HEK293 (cell line): ENCODE results near the gene CIDEA.
A peak's percentile ranks its signal among the peaks of the same experiment; 100 is the strongest.

Experiments used
- CTCF ChIA-PET: fragments of 350-600 bp; formaldehyde crosslinking; extraction: SDS; loops from one replicate; lab custom pipeline; 2021; ENCODE audit warnings: antibody characterized with exemption; lab: Yijun Ruan, JAX
- POLR2A ChIA-PET: fragments of 300-600 bp; formaldehyde crosslinking; extraction: SDS; loops from one replicate; lab custom pipeline; 2020; ENCODE audit warnings: antibody characterized with exemption, inconsistent platforms; lab: Yijun Ruan, JAX
- H3K27ac ChIP-seq: fragments of 200-500 bp; sonication (Bioruptor generic); 2 replicates; pipeline ENCODE4 v1.5.1; 2014; ENCODE audit warnings: low read depth, low read length, control low read depth, inconsistent platforms; ENCODE audit errors: extremely low read depth
- H3K36me3 ChIP-seq, 2 experiments: fragments of 200-500 bp in 1 of 2; sonication (Bioruptor generic) in 1 of 2; 1 replicate in 1 of 2; 2 replicates in 1 of 2; pipeline ENCODE4 v1.5.1; 2014 to 2017; ENCODE audit warnings: inconsistent platforms in 2 of 2, low read length in 2 of 2; ENCODE audit not compliant: control insufficient read depth in 2 of 2, insufficient read depth in 1 of 2
- H3K4me1 ChIP-seq: fragments of 200-500 bp; sonication (Bioruptor generic); 2 replicates; pipeline ENCODE4 v1.5.1; 2014; ENCODE audit warnings: mild to moderate bottlenecking, low read length, inconsistent platforms; ENCODE audit not compliant: control insufficient read depth, insufficient read depth
- H3K4me3 ChIP-seq: 2 replicates; pipeline ENCODE4 v1.5.1; 2011; ENCODE audit warnings: low read depth, mild to moderate bottlenecking, control low read depth, low read length, moderate library complexity
- H3K9me3 ChIP-seq: fragments of 200-500 bp; sonication (Bioruptor generic); 2 replicates; pipeline ENCODE4 v1.5.1; 2014; ENCODE audit warnings: low read depth, low read length, inconsistent platforms; ENCODE audit not compliant: control insufficient read depth, insufficient read depth
- KLF10 ChIP-seq: fragments of 450-650 bp; IDR thresholded peaks from 2 replicates; pipeline ENCODE4 v1.5.1; 2018; ENCODE audit warnings: missing biosample characterization, mild to moderate bottlenecking, missing genetic modification characterization
- PRDM10 ChIP-seq: fragments of 450-650 bp; formaldehyde crosslinking; IDR thresholded peaks from 2 replicates; pipeline ENCODE4 v1.5.1; 2016; ENCODE audit warnings: missing biosample characterization, missing genetic modification characterization
- PRDM4 ChIP-seq: fragments of 450-650 bp; formaldehyde crosslinking; IDR thresholded peaks from 2 replicates; pipeline ENCODE4 v1.5.1; 2017; ENCODE audit warnings: missing biosample characterization, missing genetic modification characterization
- WT1 ChIP-seq: fragments of 450-650 bp; formaldehyde crosslinking; IDR thresholded peaks from 2 replicates; pipeline ENCODE4 v1.5.1; 2016; ENCODE audit warnings: missing biosample characterization, missing genetic modification characterization
- ZBTB11 ChIP-seq: fragments of 450-650 bp; formaldehyde crosslinking; conservative IDR thresholded peaks from 2 replicates; pipeline ENCODE4 v1.5.1; 2016; ENCODE audit warnings: low read depth, missing biosample characterization, missing genetic modification characterization
- ZBTB17 ChIP-seq: fragments of 450-650 bp; formaldehyde crosslinking; IDR thresholded peaks from 2 replicates; pipeline ENCODE4 v1.5.1; 2016; ENCODE audit warnings: missing biosample characterization, missing genetic modification characterization
- ZNF146 ChIP-seq: fragments of 450-650 bp; formaldehyde crosslinking; IDR thresholded peaks from 2 replicates; pipeline ENCODE4 v1.5.1; 2016; ENCODE audit warnings: missing biosample characterization, missing genetic modification characterization
- ZNF16 ChIP-seq: fragments of 450-650 bp; formaldehyde crosslinking; IDR thresholded peaks from 2 replicates; pipeline ENCODE4 v1.5.1; 2016; ENCODE audit warnings: low read depth, missing biosample characterization, missing genetic modification characterization
- ZNF302 ChIP-seq: fragments of 450-650 bp; formaldehyde crosslinking; IDR thresholded peaks from 2 replicates; pipeline ENCODE4 v1.5.1; 2016; ENCODE audit warnings: missing biosample characterization, missing genetic modification characterization, low read depth
- ZNF404 ChIP-seq: fragments of 450-650 bp; formaldehyde crosslinking; IDR thresholded peaks from 2 replicates; pipeline ENCODE4 v1.5.1; 2017; ENCODE audit warnings: missing biosample characterization, missing genetic modification characterization
- ZNF426 ChIP-seq: fragments of 450-650 bp; formaldehyde crosslinking; IDR thresholded peaks from 2 replicates; pipeline ENCODE4 v1.5.1; 2017; ENCODE audit warnings: missing biosample characterization, missing genetic modification characterization, mild to moderate bottlenecking, inconsistent platforms, moderate library complexity
- ZNF513 ChIP-seq: fragments of 450-650 bp; IDR thresholded peaks from 2 replicates; pipeline ENCODE4 v1.5.1; 2018; ENCODE audit warnings: missing biosample characterization, missing genetic modification characterization
- ZNF580 ChIP-seq: fragments of 450-650 bp; formaldehyde crosslinking; IDR thresholded peaks from 2 replicates; pipeline ENCODE4 v1.5.1; 2016; ENCODE audit warnings: missing biosample characterization, missing genetic modification characterization
- ZNF610 ChIP-seq: fragments of 450-650 bp; formaldehyde crosslinking; IDR thresholded peaks from 2 replicates; pipeline ENCODE4 v1.5.1; 2016; ENCODE audit warnings: missing biosample characterization, missing genetic modification characterization, borderline replicate concordance
- ZNF629 ChIP-seq: fragments of 450-650 bp; formaldehyde crosslinking; IDR thresholded peaks from 2 replicates; pipeline ENCODE4 v1.5.1; 2017; ENCODE audit warnings: missing biosample characterization, missing genetic modification characterization
- ZNF660 ChIP-seq: fragments of 450-650 bp; IDR thresholded peaks from 2 replicates; pipeline ENCODE4 v1.5.1; 2018; ENCODE audit warnings: missing biosample characterization, mild to moderate bottlenecking, missing genetic modification characterization
- ZNF677 ChIP-seq: fragments of 450-650 bp; IDR thresholded peaks from 2 replicates; pipeline ENCODE4 v1.5.0; 2018; ENCODE audit warnings: missing biosample characterization, mild to moderate bottlenecking, missing genetic modification characterization, moderate library complexity
- ZNF701 ChIP-seq: fragments of 450-650 bp; formaldehyde crosslinking; IDR thresholded peaks from 2 replicates; pipeline ENCODE4 v1.5.1; 2016; ENCODE audit warnings: missing biosample characterization, missing genetic modification characterization
- ZNF768 ChIP-seq: fragments of 450-650 bp; formaldehyde crosslinking; IDR thresholded peaks from 2 replicates; pipeline ENCODE4 v1.5.1; 2018; ENCODE audit warnings: missing biosample characterization, mild to moderate bottlenecking, missing genetic modification characterization
- ZSCAN16 ChIP-seq: fragments of 450-650 bp; formaldehyde crosslinking; IDR thresholded peaks from 2 replicates; pipeline ENCODE4 v1.5.1; 2016; ENCODE audit warnings: missing biosample characterization, missing genetic modification characterization

CIDEA gene

GRCh38 chr18:12318857-12319256, 64.7 kb downstream of the CIDEA start:
- CTCF ChIA-PET: interaction anchor here (2.6 to 12.6 kb wide), 2 partner anchors 9 to 47 kb away, joined by 15 to 101 read pairs; no protein-coding TSS in a partner anchor
- H3K36me3 ChIP-seq: peaks cover 37 to 62% of the 10 kb centered on the region in 2 experiments
- 0 out of 2 replicates have a peak, but pooled peaks cover 2% of the 10 kb centered on the region for H3K4me1 ChIP-seq
- H3K9me3 ChIP-seq: no peaks in the 10 kb centered on the region
- H3K4me3 ChIP-seq: no peak overlapping the region
- TF ChIP-seq ZNF146 (tag by site-specific recombination): no peak
- no peak for TF ChIP-seq ZNF629 (tag by site-specific recombination)
- TF ChIP-seq ZNF513 (tag by site-specific recombination): no peak
- TF ChIP-seq ZSCAN16: no peak
- TF ChIP-seq ZNF302 (tag by site-specific recombination): no peak
- TF ChIP-seq ZNF426 (tag by site-specific recombination): no peak
- TF ChIP-seq KLF10 (tag by site-specific recombination): no peak
- TF ChIP-seq ZNF404: no peak
- TF ChIP-seq PRDM4 (tag by site-specific recombination): no peak
- TF ChIP-seq ZNF16 (tag by site-specific recombination): no peak
- no peak for TF ChIP-seq ZNF660 (tag by site-specific recombination)
- no peak for TF ChIP-seq ZNF610 (tag by site-specific recombination)
- TF ChIP-seq ZNF580 (tag by site-specific recombination): no peak
- TF ChIP-seq ZBTB11 (tag by site-specific recombination): no peak
- TF ChIP-seq ZNF701 (tag by site-specific recombination): no peak
- no peak for TF ChIP-seq ZNF677
- no peak for TF ChIP-seq WT1
- no peak for TF ChIP-seq ZNF768 (tag by site-specific recombination)
- POLR2A ChIA-PET: interaction anchor here (0.6 to 1.7 kb wide), 3 partner anchors 10 to 71 kb away, joined by 3 to 6 read pairs (median 3); no protein-coding TSS in a partner anchor
- H3K27ac ChIP-seq: no peak overlapping the region

GRCh38 chr18:12321333-12321732, 67.2 kb downstream of the CIDEA start:
- CTCF ChIA-PET: interaction anchor here (0.7 to 1.3 kb wide), 2 partner anchors 13 to 49 kb away, joined by 3 to 6 read pairs; no protein-coding TSS in a partner anchor
- no peak overlapping the region for H3K27ac ChIP-seq
- no peak for TF ChIP-seq WT1
- peak; percentile 39; the same call in 1 of the 2 replicates for TF ChIP-seq ZBTB17 (tag by site-specific recombination)
- peak; percentile 21; the same call in 1 of the 2 replicates for TF ChIP-seq PRDM4 (tag by site-specific recombination)
- TF ChIP-seq PRDM10 (tag by site-specific recombination): peak; percentile 38; the same call in 1 of the 2 replicates
- H3K4me3 ChIP-seq: no peak overlapping the region
- H3K4me1 ChIP-seq: 0 out of 2 replicates have a peak, but pooled peaks cover 2% of the 10 kb centered on the region
- no peaks in the 10 kb centered on the region for H3K9me3 ChIP-seq
- POLR2A ChIA-PET: interaction anchor here (0.5 to 2.4 kb wide), 3 partner anchors 11 to 56 kb away, joined by 3 to 9 read pairs (median 3); partner anchors contain the start of gene AFG3L2
- H3K36me3 ChIP-seq: peaks cover 36 to 62% of the 10 kb centered on the region in 2 experiments
